GM12892 (cell line): ENCODE data around the gene REEP3.

Source experiments
- POLR2A ChIP-seq: IDR thresholded peaks from 2 replicates; pipeline ENCODE4 v1.6.1; 2011; ENCODE audit warnings: low read depth, low read length, control low read depth
- POLR2AphosphoS5 ChIP-seq: IDR thresholded peaks from 2 replicates; pipeline ENCODE4 v1.6.1; 2011; ENCODE audit warnings: low read depth, low read length, control low read depth
- TAF1 ChIP-seq: IDR thresholded peaks from 2 replicates; pipeline ENCODE4 v1.6.1; 2011; ENCODE audit warnings: low read depth, mild to moderate bottlenecking, control low read depth, low read length, borderline replicate concordance

DNA sequence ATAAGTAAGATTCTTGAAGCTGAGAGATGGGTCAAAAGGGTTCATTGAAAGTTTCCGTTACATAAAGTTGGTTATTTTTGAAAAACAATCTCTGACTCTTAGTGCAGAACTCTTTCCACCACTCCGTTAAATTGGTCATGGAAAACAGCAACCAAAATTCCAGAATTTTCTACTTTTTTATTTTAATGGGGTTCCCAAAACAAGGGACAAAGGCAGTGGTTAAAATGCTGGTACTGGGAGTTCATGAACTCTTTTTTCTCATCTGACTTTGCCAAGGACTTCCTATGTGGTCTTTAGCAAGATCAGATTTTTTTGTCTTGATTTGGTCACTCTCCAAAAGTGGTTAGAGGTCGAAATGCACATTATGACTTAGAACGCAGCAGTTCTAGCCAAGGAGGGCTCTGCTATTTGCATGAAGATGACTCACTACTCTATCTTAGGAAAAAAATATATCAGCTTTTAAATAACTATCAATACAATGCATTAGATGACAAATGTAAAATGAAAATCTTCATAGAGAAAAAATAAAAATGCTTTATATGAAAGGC is 145.7 kb downstream of the REEP3 start:
- no peak for TF ChIP-seq TAF1
- TF ChIP-seq POLR2A: no peak
- TF ChIP-seq POLR2AphosphoS5: no peak
